ENCODE results near the gene MAN2A1. TPM values are rescaled to one million over a fixed set of nuclear protein-coding genes. Genes with fewer than 3 reads are reported as not detected.
"Not testable (repeated sequence)": the region's sequence is repeated elsewhere in the genome, so short reads cannot be mapped to it uniquely, and the experiment has no call there.

The MAN2A1 gene
- total RNA-seq, 1 donor from 2014 or later = 21.3 TPM

GRCh38 chr5:109888989-109889388, 199.3 kb downstream of the MAN2A1 start:
- no peak for TF ChIP-seq CTCF (IDR thresholded peaks at IDR 0.05; ENCODE audit: unreplicated experiment)
- Mint-ChIP-seq H3K4me1 (no peaks in the 10 kb centered on the region), H3K27me3 (ENCODE audit: low read depth) (no peaks in the 10 kb centered on the region), H3K9me3 (peaks cover 7% of the 10 kb centered on the region), H3K4me3 (no peak overlapping the region), H3K27ac (no peak overlapping the region), H3K36me3 (peaks cover 2% of the 10 kb centered on the region)
- no peak for DNase-seq (ENCODE audit: low spot score in 2 of 2, unreplicated experiment in 2 of 2)

GRCh38 chr5:109893271-109893670, 203.5 kb downstream of the MAN2A1 start:
- not testable (repeated sequence) for H3K27me3 Mint-ChIP-seq (ENCODE audit: low read depth); DNase-seq (ENCODE audit: low spot score in 2 of 2, unreplicated experiment in 2 of 2); H3K36me3 Mint-ChIP-seq; H3K4me3 Mint-ChIP-seq; H3K4me1 Mint-ChIP-seq; H3K27ac Mint-ChIP-seq
- peaks cover 12% of the 10 kb centered on the region for H3K9me3 Mint-ChIP-seq

DNA sequence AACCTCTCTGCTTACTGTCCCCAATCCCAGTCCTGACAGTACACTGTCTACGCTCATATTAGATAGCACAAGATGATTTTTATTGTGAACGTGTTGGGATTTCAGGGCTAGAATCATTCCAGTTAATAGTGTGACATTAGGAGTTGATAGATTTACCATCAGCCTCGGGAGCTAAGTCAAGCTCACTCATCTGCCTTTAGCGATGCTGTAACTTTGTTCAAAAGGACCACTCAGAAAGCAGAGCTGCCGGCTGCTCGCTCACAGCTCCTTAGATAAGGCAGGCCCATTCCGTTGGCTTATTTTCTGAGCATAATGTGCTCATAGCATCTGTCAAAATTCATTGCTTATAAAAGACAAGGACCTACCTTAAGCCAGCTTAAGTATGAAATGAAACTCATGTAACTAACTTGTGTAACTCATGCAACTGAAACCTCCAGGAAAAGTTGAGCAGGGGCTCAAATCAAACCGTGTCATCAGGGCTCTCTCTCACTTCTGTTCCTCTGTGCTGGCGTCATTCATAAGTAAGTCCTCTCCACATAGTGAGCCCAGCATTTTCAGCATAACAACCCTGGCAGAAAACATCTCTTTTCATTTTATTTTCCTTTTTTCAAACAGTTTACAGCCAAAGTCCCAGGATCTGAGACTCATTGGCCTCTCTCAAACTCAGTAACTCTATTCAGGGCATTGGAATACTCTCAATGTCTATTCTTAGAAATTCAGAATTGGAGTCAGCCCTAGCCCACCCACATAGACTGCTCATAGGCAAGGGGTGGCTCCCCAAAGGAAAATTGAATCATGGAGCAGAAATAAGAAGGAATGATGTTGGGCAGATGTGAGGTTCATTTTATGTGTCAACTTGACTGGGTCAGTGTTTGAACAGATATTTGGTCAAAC, 208.8 kb downstream of the MAN2A1 start:
- Mint-ChIP-seq H3K27ac (no peak overlapping the region), H3K27me3 (ENCODE audit: low read depth) (peaks cover 6% of the 10 kb centered on the region), H3K4me3 (no peak overlapping the region), H3K9me3 (peaks cover 5% of the 10 kb centered on the region), H3K4me1 (no peaks in the 10 kb centered on the region), H3K36me3 (no peaks in the 10 kb centered on the region)
- TF ChIP-seq CTCF (IDR thresholded peaks at IDR 0.05; ENCODE audit: unreplicated experiment) = no peak
- DNase-seq (ENCODE audit: low spot score in 2 of 2, unreplicated experiment in 2 of 2) = no peak

DNA sequence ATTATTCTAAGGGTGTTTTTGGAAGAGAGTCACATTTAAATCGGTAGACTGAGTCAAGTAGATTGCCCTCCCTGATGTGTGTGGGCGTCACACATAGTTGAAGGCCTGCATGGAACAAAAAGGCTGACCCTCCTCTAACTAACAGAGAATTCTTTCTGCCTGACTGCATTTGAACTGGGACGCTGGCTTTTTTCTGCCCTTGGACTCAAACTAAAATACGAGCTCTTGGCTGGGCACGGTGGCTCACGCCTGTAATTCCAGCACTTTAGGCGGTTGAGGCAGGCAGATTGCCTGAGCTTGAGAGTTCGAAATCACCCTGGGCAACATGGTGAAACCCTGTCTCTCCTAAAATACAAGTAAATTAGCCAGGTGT, 209.4 kb downstream of the MAN2A1 start:
- Mint-ChIP-seq H3K36me3 (no peaks in the 10 kb centered on the region), H3K4me1 (no peaks in the 10 kb centered on the region), H3K27ac (no peak overlapping the region), H3K4me3 (no peak overlapping the region), H3K9me3 (peaks cover 5% of the 10 kb centered on the region), H3K27me3 (ENCODE audit: low read depth) (peaks cover 6% of the 10 kb centered on the region)
- DNase-seq (ENCODE audit: low spot score in 2 of 2, unreplicated experiment in 2 of 2) = no peak
- TF ChIP-seq CTCF (IDR thresholded peaks at IDR 0.05; ENCODE audit: unreplicated experiment) = no peak

DNA sequence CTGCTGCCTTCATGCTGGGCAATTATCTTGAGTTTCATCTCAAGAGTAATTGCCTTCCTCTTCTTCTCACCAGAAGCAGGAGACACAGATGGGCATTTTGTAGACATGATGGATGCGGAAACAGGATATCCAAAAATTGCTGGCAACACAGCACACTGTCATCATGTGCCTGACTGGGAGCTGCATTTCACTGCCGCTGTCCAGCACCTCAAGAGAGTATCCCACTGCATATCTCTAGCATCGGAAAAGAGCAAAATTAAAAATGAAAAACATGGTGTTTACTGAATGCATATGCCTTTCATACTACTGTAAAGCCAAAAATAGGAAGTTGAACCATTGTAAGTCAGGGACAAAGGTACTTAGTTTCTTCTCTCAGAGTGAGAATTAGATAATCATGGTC, 210.7 kb downstream of the MAN2A1 start:
- no peak overlapping the region for H3K4me3 Mint-ChIP-seq
- H3K9me3 Mint-ChIP-seq = no peaks in the 10 kb centered on the region
- no peaks in the 10 kb centered on the region for H3K4me1 Mint-ChIP-seq
- peaks cover 6% of the 10 kb centered on the region for H3K27me3 Mint-ChIP-seq (ENCODE audit: low read depth)
- no peak for TF ChIP-seq CTCF (IDR thresholded peaks at IDR 0.05; ENCODE audit: unreplicated experiment)
- H3K27ac Mint-ChIP-seq = no peak overlapping the region
- H3K36me3 Mint-ChIP-seq = no peaks in the 10 kb centered on the region
- DNase-seq (ENCODE audit: low spot score in 2 of 2, unreplicated experiment in 2 of 2) = no peak

GRCh38 chr5:109900911-109901627, 211.3 kb downstream of the MAN2A1 start:
- H3K4me1 Mint-ChIP-seq = no peaks in the 10 kb centered on the region
- TF ChIP-seq CTCF (IDR thresholded peaks at IDR 0.05; ENCODE audit: unreplicated experiment) = no peak
- peaks cover 6% of the 10 kb centered on the region for H3K27me3 Mint-ChIP-seq (ENCODE audit: low read depth)
- no peaks in the 10 kb centered on the region for H3K9me3 Mint-ChIP-seq
- H3K36me3 Mint-ChIP-seq = no peaks in the 10 kb centered on the region
- H3K4me3 Mint-ChIP-seq = no peak overlapping the region
- H3K27ac Mint-ChIP-seq = no peak overlapping the region
- no peak for DNase-seq (ENCODE audit: low spot score in 2 of 2, unreplicated experiment in 2 of 2)
